HEK293T (cell line): ENCODE data around the gene USP26.

ENCODE experiments used
- CTCF ChIA-PET: fragments of 350-600 bp; formaldehyde crosslinking; extraction: SDS; loops from one replicate; lab custom pipeline; 2021; ENCODE audit warnings: antibody characterized with exemption, inconsistent platforms; lab: Yijun Ruan, JAX
- POLR2A ChIA-PET: fragments of 350-600 bp; formaldehyde crosslinking; extraction: SDS; loops from one replicate; lab custom pipeline; 2020; ENCODE audit warnings: antibody characterized with exemption, inconsistent platforms; lab: Yijun Ruan, JAX
- DNase-seq: peaks from one replicate; pipeline ENCODE4 v3.0.0; 2012; ENCODE audit warnings: mixed read lengths; ENCODE audit errors: extremely low spot score
- ARNT ChIP-seq: fragments of 450-650 bp; IDR thresholded peaks from 2 replicates; pipeline ENCODE4 v1.6.1; 2017; ENCODE audit warnings: mild to moderate bottlenecking
- BHLHE40 ChIP-seq: fragments of 450-650 bp; IDR thresholded peaks from 2 replicates; pipeline ENCODE4 v1.6.1; 2016; ENCODE audit warnings: mild to moderate bottlenecking, moderate library complexity, borderline replicate concordance
- CTBP1 ChIP-seq: fragments of 450-650 bp; IDR thresholded peaks from 2 replicates; pipeline ENCODE4 v1.6.1; 2016; ENCODE audit warnings: borderline replicate concordance
- ELF4 ChIP-seq: fragments of 450-650 bp; IDR thresholded peaks from 2 replicates; pipeline ENCODE4 v1.6.1; 2017; ENCODE audit warnings: antibody characterized with exemption
- FOXA1 ChIP-seq: fragments of 450-650 bp; IDR thresholded peaks from 2 replicates; pipeline ENCODE4 v1.6.1; 2016; ENCODE audit warnings: mild to moderate bottlenecking
- FOXK2 ChIP-seq: fragments of 450-650 bp; IDR thresholded peaks from 2 replicates; pipeline ENCODE4 v1.6.1; 2016; ENCODE audit warnings: mild to moderate bottlenecking
- FOXM1 ChIP-seq: fragments of 450-650 bp; IDR thresholded peaks from 2 replicates; pipeline ENCODE4 v1.6.1; 2017; ENCODE audit warnings: mild to moderate bottlenecking, borderline replicate concordance
- HDGF ChIP-seq: fragments of 450-650 bp; IDR thresholded peaks from 2 replicates; pipeline ENCODE4 v1.6.1; 2017; ENCODE audit warnings: antibody characterized with exemption, borderline replicate concordance
- L3MBTL2 ChIP-seq: fragments of 450-650 bp; conservative IDR thresholded peaks from 2 replicates; pipeline ENCODE4 v1.6.1; 2016; ENCODE audit warnings: mild to moderate bottlenecking
- LEF1 ChIP-seq: fragments of 450-650 bp; IDR thresholded peaks from 2 replicates; pipeline ENCODE4 v1.6.1; 2017; ENCODE audit warnings: mild to moderate bottlenecking, borderline replicate concordance
- NFRKB ChIP-seq: fragments of 450-650 bp; IDR thresholded peaks from 2 replicates; pipeline ENCODE4 v1.6.1; 2016; ENCODE audit warnings: mild to moderate bottlenecking, moderate library complexity
- PKNOX1 ChIP-seq: fragments of 450-650 bp; IDR thresholded peaks from 2 replicates; pipeline ENCODE4 v1.6.1; 2016
- SP1 ChIP-seq: fragments of 450-650 bp; IDR thresholded peaks from 2 replicates; pipeline ENCODE4 v1.6.1; 2017
- SUZ12 ChIP-seq: fragments of 450-650 bp; IDR thresholded peaks from 2 replicates; pipeline ENCODE4 v1.6.1; 2016; ENCODE audit warnings: mild to moderate bottlenecking
- TARDBP ChIP-seq: fragments of 450-650 bp; IDR thresholded peaks from 2 replicates; pipeline ENCODE4 v1.6.1; 2016
- ZNF384 ChIP-seq: fragments of 450-650 bp; IDR thresholded peaks from 2 replicates; pipeline ENCODE4 v1.6.1; 2016

The USP26 gene

DNA sequence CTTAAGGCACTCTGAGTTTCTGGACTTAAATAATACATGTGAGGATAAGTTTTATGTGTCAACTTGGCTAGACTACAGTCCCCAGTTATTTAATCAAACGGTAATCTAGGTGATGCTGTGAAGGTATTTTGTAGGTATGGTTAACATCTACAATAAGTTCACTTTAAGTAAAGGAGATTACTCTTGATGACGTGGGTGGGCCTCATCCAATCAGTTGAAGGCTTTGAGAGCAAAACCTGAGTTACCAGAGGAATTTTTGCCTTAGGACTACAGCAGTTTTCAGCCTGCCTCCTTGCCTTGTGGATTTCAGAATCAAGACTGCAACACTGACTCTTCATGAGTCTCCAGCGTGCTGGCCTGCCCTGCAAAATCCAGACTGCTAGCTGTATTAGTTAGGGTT is 78.7 kb downstream of the USP26 start:
- ChIA-PET CTCF (no interaction called here), POLR2A (no interaction called here)
- no peak for DNase-seq
- TF ChIP-seq L3MBTL2, result no peak
- TF ChIP-seq ZNF384, result no peak
- TF ChIP-seq FOXM1, result no peak
- TF ChIP-seq BHLHE40, result no peak
- TF ChIP-seq NFRKB, result no peak
- TF ChIP-seq FOXA1, result no peak
- no peak for TF ChIP-seq CTBP1

- TF ChIP-seq L3MBTL2, result no peak
- no peak for TF ChIP-seq SUZ12
- no peak for TF ChIP-seq FOXM1
- TF ChIP-seq CTBP1, result no peak
- no peak for TF ChIP-seq FOXK2
- TF ChIP-seq LEF1, result no peak
- no peak for TF ChIP-seq PKNOX1
- CTCF ChIA-PET, result no interaction called here
- DNase-seq, result no peak
- POLR2A ChIA-PET, result no interaction called here
Observed at GRCh38 chrX:133007458-133007857, 89.5 kb downstream of the USP26 start.

- ChIA-PET CTCF (interaction anchor here (0.6 to 1.3 kb wide), 9 partner anchors 13 to 1162 kb away, joined by 3 to 7 read pairs (median 4); no protein-coding TSS in a partner anchor), POLR2A (no interaction called here)
- TF ChIP-seq CTBP1 (no peak), FOXM1 (no peak), ELF4 (no peak), HDGF (no peak), LEF1 (no peak), L3MBTL2 (no peak), ZNF384 (no peak), BHLHE40 (no peak), SUZ12 (no peak), FOXK2 (no peak), SP1 (no peak), ARNT (no peak)
- DNase-seq, result no peak
Observed at GRCh38 chrX:133005616-133006015, 91.3 kb downstream of the USP26 start.

DNA sequence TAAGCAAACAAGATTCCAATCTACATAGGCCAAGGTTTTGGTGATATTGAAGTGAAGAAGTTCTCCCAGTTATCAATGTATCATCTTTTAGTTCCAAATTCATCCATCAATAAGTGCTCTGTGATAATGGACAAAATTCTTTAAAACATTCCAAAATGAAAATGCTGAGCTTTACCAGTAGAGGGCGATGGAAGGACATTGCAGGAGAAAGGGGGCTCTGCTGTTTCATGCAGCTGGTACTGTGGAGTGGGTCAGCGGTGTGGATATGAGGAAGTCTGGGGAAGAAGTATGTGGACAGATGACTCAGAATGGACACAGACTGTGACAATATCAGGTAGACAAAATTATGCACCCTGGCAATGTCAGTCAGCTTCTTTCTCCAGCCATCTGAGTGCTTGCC is 91.9 kb downstream of the USP26 start:
- DNase-seq, result peak; percentile 52
- ChIA-PET POLR2A (no interaction called here), CTCF (interaction anchor here (0.6 to 1.3 kb wide), 13 partner anchors 13 to 1162 kb away, joined by 3 to 7 read pairs (median 4); no protein-coding TSS in a partner anchor)
- TF ChIP-seq CTBP1, result no peak
- TF ChIP-seq FOXM1, result no peak
- TF ChIP-seq SUZ12, result no peak
- TF ChIP-seq HDGF, result no peak
- TF ChIP-seq LEF1, result no peak
- no peak for TF ChIP-seq SP1
- no peak for TF ChIP-seq ARNT
- no peak for TF ChIP-seq ZNF384
- TF ChIP-seq L3MBTL2, result no peak
- TF ChIP-seq NFRKB, result no peak
- no peak for TF ChIP-seq FOXK2
- TF ChIP-seq ELF4, result no peak
- TF ChIP-seq BHLHE40, result no peak
- no peak for TF ChIP-seq FOXA1
- no peak for TF ChIP-seq TARDBP
- no peak for TF ChIP-seq PKNOX1

- ChIA-PET CTCF (no interaction called here), POLR2A (no interaction called here)
- no peak for DNase-seq
- no peak for TF ChIP-seq NFRKB
- no peak for TF ChIP-seq TARDBP
- TF ChIP-seq ELF4, result no peak
- TF ChIP-seq HDGF, result no peak
- TF ChIP-seq SUZ12, result no peak
- TF ChIP-seq LEF1, result no peak
- TF ChIP-seq ARNT, result no peak
- no peak for TF ChIP-seq FOXA1
- TF ChIP-seq SP1, result no peak
- TF ChIP-seq FOXK2, result no peak
- no peak for TF ChIP-seq FOXM1
- no peak for TF ChIP-seq BHLHE40
- TF ChIP-seq ZNF384, result no peak
- TF ChIP-seq L3MBTL2, result no peak
- TF ChIP-seq CTBP1, result no peak
- TF ChIP-seq PKNOX1, result no peak
Observed at GRCh38 chrX:132999209-132999608, 97.7 kb downstream of the USP26 start.

DNA sequence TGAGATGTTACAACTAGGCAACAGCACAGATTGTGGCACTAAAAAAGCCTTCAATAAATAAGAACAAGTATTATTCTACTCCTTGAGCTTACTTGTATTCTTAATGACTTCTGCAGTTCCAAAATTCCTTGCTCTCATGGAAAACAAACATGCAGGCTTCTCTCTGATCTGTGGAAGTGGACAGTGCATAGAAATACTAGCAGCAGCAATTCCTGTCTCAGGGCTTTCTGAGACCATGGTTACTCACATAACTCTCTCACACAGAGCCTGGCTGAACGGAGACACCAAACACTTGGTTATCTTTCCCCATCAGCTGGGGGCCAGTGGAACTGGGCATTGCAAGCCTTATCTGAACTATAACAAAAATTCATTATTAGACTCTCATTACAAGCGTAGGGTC is 106.1 kb downstream of the USP26 start:
- ChIA-PET CTCF (no interaction called here), POLR2A (no interaction called here)
- DNase-seq, result no peak
- TF ChIP-seq HDGF, result no peak
- no peak for TF ChIP-seq L3MBTL2
- TF ChIP-seq FOXK2, result no peak
- TF ChIP-seq TARDBP, result no peak
- TF ChIP-seq NFRKB, result no peak
